Measurements from ENCODE around the gene ATP2B3.

The ATP2B3 gene

GRCh38 chrX:153504445-153505016, 12.9 kb upstream of the ATP2B3 start:
- no peak for DNase-seq
- intact Hi-C loops (cut with DNase I) = loop anchor here (10.0 kb wide), 1 partner anchor 550 kb away; no protein-coding TSS in a partner anchor

GRCh38 chrX:153505361-153505760, 12.1 kb upstream of the ATP2B3 start:
- no peak for DNase-seq
- intact Hi-C loops (cut with DNase I) = loop anchor here (10.0 kb wide), 1 partner anchor 551 kb away; no protein-coding TSS in a partner anchor

- intact Hi-C loops (cut with DNase I) = loop anchor here (2.0 to 10.0 kb wide), 2 partner anchors 37 to 553 kb away; partner anchors contain the start of gene HAUS7
- peak; percentile 71 to 98 (median 86) for DNase-seq
Observed at GRCh38 chrX:153507484-153508178, 9.8 kb upstream of the ATP2B3 start.

GRCh38 chrX:153509592-153509991, 7.8 kb upstream of the ATP2B3 start:
- no peak for DNase-seq
- intact Hi-C loops (cut with DNase I) = loop anchor here (10.0 kb wide), 1 partner anchor 555 kb away; no protein-coding TSS in a partner anchor

GRCh38 chrX:153510383-153510782, 7.1 kb upstream of the ATP2B3 start:
- intact Hi-C loops (cut with DNase I) = no loop called here

GRCh38 chrX:153511784-153512500, 5.5 kb upstream of the ATP2B3 start:
- intact Hi-C loops (cut with DNase I) = no loop called here

More at GRCh38 chrX:153510383-153510782, 7.1 kb upstream of the ATP2B3 start:
- no peak for DNase-seq

GRCh38 chrX:153512501-153512893, 4.9 kb upstream of the ATP2B3 start:
- DNase-seq = no peak
- intact Hi-C loops (cut with DNase I) = no loop called here

More at GRCh38 chrX:153511784-153512500, 5.5 kb upstream of the ATP2B3 start:
- no peak for DNase-seq

- no peak for DNase-seq
- intact Hi-C loops (cut with DNase I) = no loop called here
Observed at GRCh38 chrX:153513265-153513664, 4.2 kb upstream of the ATP2B3 start.

- DNase-seq = no peak
- intact Hi-C loops (cut with DNase I) = no loop called here
Observed at GRCh38 chrX:153514259-153514658, 3.2 kb upstream of the ATP2B3 start.

GRCh38 chrX:153515435-153515834, 2.0 kb upstream of the ATP2B3 start:
- intact Hi-C loops (cut with DNase I) = no loop called here
- DNase-seq = no peak

GRCh38 chrX:153516073-153516472, 1.4 kb upstream of the ATP2B3 start:
- no peak for DNase-seq
- intact Hi-C loops (cut with DNase I) = no loop called here

- DNase-seq = no peak
- intact Hi-C loops (cut with DNase I) = no loop called here
Observed at GRCh38 chrX:153517946-153518834, 748 bp downstream of the ATP2B3 start.

GRCh38 chrX:153519569-153520286, 2.3 kb downstream of the ATP2B3 start:
- intact Hi-C loops (cut with DNase I) = no loop called here
- no peak for DNase-seq

- intact Hi-C loops (cut with DNase I) = no loop called here
- no peak for DNase-seq
Observed at GRCh38 chrX:153520287-153520917, 3.0 kb downstream of the ATP2B3 start.

GRCh38 chrX:153521034-153521433, 3.6 kb downstream of the ATP2B3 start:
- intact Hi-C loops (cut with DNase I) = no loop called here
- peak in 8 of 10 donors; percentile 35 to 94 (median 64) for DNase-seq

GRCh38 chrX:153522259-153522658, 4.8 kb downstream of the ATP2B3 start:
- no peak for DNase-seq
- intact Hi-C loops (cut with DNase I) = no loop called here

- intact Hi-C loops (cut with DNase I) = no loop called here
- no peak for DNase-seq
Observed at GRCh38 chrX:153523269-153523668, 5.8 kb downstream of the ATP2B3 start.

GRCh38 chrX:153524234-153524633, 6.8 kb downstream of the ATP2B3 start:
- intact Hi-C loops (cut with DNase I) = no loop called here
- no peak for DNase-seq

- no peak for DNase-seq
- intact Hi-C loops (cut with DNase I) = no loop called here
Observed at GRCh38 chrX:153525451-153525850, 8.0 kb downstream of the ATP2B3 start.
